GM10248 (cell line): ENCODE results near the gene CDC34.

ENCODE experiments used
- CTCF ChIA-PET: fragments of 300-600 bp; sonication (Branson Sonifier 250); formaldehyde crosslinking; extraction: SDS; loops from one replicate; lab custom pipeline; 2021; ENCODE audit warnings: antibody characterized with exemption; lab: Yijun Ruan, JAX
- POLR2A ChIA-PET: fragments of 350-650 bp; sonication (Branson Sonifier 250); formaldehyde crosslinking; extraction: SDS; loops from one replicate; lab custom pipeline; 2020; ENCODE audit warnings: antibody characterized with exemption; lab: Yijun Ruan, JAX
- DNase-seq: peaks from one replicate; pipeline ENCODE4 v3.0.0; 2012; ENCODE audit errors: extremely low spot score
- TF ChIP-seq, protein P1 (sequence below): IDR thresholded peaks from 2 replicates; pipeline ENCODE4 v1.5.1; 2012; ENCODE audit warnings: mild to moderate bottlenecking, low read depth; ENCODE audit errors: extremely low read depth, missing control alignments, control extremely low read depth

CDC34 gene

DNA sequence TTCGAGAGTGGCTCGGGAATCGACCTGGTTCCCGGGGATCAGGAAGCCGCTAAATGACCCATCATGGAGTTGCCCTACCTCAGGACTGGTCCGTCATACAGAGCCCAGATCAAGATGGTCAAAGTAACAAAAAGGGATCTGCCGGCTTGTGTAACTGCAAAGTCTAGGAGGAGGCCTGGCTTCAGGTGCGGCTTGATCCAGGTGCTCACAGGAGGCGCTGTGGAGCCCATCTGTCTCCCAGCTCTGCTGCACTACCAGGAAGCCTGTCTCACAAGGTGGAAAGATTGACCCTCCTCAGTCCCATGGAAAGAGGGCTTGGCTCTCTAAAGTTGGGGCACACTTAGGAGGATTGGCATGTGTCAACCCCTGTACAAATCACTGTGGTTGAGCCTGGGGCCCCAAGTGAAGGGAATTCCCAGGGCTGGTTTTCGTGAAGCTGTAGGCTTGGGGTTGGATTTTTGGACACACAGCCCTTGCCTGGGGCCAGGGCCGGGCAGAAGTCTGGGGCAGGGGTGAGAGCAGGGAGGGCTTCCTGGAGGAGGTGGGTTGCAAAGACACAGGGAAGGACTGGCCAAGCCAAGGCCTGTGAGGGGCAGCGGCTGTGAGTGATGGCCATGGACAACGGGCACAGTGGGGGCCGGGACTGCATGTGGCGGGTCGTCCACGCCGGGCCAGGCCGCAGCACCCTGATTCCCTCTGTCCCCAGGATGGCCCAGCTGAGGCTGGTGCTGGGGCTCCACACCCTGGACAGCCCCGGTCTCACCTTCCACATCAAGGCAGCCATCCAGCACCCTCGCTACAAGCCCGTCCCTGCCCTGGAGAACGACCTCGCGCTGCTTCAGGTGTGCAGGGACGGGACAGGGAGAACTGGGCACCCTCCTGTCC lies 16.5 kb downstream of the CDC34 start:
- CTCF ChIA-PET, result no interaction called here
- DNase-seq, result no peak
- TF ChIP-seq, protein P1, sequence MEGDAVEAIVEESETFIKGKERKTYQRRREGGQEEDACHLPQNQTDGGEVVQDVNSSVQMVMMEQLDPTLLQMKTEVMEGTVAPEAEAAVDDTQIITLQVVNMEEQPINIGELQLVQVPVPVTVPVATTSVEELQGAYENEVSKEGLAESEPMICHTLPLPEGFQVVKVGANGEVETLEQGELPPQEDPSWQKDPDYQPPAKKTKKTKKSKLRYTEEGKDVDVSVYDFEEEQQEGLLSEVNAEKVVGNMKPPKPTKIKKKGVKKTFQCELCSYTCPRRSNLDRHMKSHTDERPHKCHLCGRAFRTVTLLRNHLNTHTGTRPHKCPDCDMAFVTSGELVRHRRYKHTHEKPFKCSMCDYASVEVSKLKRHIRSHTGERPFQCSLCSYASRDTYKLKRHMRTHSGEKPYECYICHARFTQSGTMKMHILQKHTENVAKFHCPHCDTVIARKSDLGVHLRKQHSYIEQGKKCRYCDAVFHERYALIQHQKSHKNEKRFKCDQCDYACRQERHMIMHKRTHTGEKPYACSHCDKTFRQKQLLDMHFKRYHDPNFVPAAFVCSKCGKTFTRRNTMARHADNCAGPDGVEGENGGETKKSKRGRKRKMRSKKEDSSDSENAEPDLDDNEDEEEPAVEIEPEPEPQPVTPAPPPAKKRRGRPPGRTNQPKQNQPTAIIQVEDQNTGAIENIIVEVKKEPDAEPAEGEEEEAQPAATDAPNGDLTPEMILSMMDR, result no peak
- POLR2A ChIA-PET, result no interaction called here

DNA sequence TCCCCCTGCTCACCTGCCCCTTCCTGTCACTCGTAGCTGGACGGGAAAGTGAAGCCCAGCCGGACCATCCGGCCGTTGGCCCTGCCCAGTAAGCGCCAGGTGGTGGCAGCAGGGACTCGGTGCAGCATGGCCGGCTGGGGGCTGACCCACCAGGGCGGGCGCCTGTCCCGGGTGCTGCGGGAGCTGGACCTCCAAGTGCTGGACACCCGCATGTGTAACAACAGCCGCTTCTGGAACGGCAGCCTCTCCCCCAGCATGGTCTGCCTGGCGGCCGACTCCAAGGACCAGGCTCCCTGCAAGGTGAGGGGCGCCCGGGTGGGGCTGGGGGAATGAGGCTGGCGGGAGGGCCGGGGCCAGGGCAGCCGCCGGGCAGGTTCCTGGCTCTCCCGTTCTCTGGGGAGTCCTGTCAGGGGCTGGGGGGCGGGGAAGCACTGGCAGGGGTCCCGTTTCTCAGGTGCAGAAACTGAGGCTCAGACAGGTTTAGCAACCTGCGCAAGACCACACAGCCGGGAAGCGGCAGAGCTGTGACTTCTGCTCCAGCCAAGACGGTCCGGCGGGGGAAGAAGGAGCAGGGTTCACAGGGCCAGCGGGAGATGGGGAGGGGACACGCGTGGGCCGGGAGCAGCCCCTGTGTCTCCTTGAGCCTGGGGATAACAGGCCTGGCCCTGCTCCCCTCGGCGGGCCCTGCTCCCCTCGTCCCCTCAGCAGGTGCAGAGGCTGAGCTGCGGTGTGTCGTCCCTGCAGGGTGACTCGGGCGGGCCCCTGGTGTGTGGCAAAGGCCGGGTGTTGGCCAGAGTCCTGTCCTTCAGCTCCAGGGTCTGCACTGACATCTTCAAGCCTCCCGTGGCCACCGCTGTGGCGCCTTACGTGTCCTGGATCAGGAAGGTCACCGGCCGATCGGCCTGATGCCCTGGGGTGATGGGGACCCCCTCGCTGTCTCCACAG lies 17.6 kb downstream of the CDC34 start:
- TF ChIP-seq, protein P1, result no peak
- DNase-seq, result no peak
- POLR2A ChIA-PET, result no interaction called here
- CTCF ChIA-PET, result no interaction called here

DNA sequence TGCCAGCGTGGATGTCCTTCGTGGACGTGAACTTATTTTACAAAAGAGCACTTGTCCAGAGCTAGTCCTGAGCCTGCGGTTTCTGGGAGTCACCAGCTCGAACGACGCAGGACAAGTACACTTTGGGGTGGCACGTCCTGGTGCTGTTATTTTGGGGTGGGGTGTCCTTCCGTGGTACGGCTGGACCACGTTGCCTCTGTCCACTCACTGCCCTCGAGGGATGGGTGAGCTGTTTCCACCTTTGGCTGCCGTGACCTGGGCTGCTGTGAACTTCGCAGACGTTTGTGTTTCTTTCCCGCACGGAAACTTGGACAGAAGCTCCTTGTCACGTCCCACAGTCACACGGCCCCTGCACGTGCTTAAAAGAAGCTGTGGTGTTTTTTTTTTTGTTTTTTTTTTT lies 23.3 kb downstream of the CDC34 start:
- TF ChIP-seq, protein P1, result no peak
- ChIA-PET CTCF (no interaction called here), POLR2A (no interaction called here)
- DNase-seq, result no peak

DNA sequence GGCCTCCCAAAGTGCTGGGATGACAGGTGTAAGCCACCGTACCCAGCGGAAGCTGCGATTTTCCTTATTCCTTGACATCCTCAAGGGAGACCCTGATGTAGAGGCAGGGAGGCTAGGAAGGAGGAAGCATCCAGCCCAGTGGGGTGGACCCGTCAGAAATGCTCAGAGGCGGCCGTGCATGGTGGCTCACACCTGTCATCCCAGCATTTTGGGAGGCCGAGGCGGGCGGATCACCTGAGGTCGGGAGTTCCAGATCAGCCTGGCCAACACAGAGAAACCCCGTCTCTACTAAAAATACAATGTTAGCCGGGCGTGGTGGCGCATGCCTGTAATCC lies 23.9 kb downstream of the CDC34 start:
- ChIA-PET POLR2A (no interaction called here), CTCF (interaction anchor here (0.9 to 1.5 kb wide), 2 partner anchors 9 to 12 kb away, joined by 3 to 6 read pairs; no protein-coding TSS in a partner anchor)
- TF ChIP-seq, protein P1, result no peak
- no peak for DNase-seq

DNA sequence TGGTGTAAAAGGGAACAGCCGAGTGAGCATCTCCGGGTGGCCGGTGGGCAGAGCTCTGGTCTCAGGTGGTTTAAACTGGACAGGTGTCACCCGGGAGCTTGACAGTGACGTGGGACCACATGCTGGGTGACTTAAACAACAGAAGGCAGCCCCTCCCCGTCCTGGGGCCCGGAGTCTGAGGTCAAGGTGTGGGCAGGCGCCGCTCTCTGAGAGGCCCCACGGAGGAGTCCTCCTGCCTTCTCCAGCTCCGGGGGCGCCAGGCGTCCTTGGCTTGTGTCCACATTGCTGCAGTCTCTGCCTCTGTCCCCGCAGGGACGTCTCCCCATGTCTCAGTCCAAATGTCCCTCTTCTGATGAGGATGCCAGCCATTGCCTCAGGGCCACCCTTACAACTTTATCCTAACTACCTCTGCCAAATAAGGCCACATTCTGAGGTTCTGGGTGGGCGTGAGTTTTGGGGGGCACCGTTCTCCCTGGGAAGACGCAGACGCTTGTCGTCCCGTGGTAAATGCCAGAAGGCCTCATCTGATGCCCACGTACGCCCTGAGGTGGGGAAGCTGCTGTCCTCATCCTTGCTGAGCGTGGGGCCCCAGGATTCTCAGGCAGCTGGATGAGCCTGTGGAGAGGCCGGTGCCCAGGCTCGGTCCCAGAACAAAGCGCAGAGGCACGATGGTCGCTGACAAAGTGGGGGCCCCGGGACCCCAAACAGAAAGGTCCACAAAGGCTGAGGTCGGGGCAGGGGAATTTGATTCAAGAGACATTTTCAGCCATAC lies 25.2 kb downstream of the CDC34 start:
- ChIA-PET CTCF (interaction anchor here (1.5 kb wide), 1 partner anchor 11 kb away, joined by 6 read pairs; no protein-coding TSS in a partner anchor), POLR2A (no interaction called here)
- no peak for DNase-seq
- TF ChIP-seq, protein P1, result no peak
